Measurements from ENCODE around the gene AFG3L2. TPM values are rescaled to one million over a fixed set of nuclear protein-coding genes. Genes with fewer than 3 reads are reported as not detected.

AFG3L2 gene
- total RNA-seq, 1 experiment from 2014 or later: 66.7 TPM

DNA sequence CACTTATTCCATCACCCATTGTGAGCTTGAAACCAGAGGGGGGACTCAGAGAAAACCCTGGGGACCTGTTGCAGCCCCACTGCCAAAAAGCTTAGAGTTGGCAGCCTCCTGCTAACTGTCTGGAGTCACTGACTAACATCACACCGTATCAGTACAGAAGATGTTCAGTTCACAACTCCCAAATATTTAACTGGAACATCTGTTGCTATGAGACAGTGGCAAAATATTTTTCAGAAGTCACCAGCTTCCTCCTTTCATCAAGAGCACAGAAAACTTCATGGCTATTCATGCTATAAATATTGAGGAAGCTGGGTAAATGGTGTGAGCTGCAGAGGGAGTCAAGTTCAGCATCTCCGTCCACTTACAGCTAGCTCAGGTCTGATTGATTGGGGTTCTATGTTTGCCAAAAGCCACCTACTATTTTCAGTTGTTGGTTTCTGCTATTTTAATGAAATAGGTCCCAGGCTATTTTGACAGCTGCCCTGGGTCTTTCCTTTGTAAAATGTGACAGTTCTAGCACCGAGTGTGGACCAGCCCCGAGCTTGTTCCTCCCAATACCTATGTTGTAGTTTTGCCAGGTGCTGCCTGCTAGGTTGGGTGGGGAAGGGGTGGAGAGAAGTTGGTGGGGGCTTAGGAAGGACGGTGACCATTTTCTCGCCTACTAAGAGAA, 59.2 kb downstream of the AFG3L2 start:
- H4K20me1 ChIP-seq (ENCODE audit: insufficient read depth): peaks cover 5% of the 10 kb centered on the region; the same call in 1 of the 2 replicates
- no peaks in the 10 kb centered on the region for H3K27me3 ChIP-seq (ENCODE audit: insufficient read depth, low read length)
- ChIA-PET RAD21 (ENCODE audit: low non-redundant PET in 1 of 2, low total read pairs in 2 of 2, uncharacterized antibody in 2 of 2, unreplicated experiment in 2 of 2) (interaction anchor here in 1 of 2 experiments (0.6 kb wide), 1 partner anchor 58 kb away, joined by 6 read pairs; no protein-coding TSS in a partner anchor), POLR2A (no interaction called here), CTCF (interaction anchor here (0.8 to 2.7 kb wide), 3 partner anchors 10 to 45 kb away, joined by 3 to 17 read pairs (median 3); no protein-coding TSS in a partner anchor)
- peaks cover 89% of the 10 kb centered on the region for H3K79me2 ChIP-seq (ENCODE audit: insufficient read depth, low read length)
- H3K4me1 ChIP-seq (ENCODE audit: control insufficient read depth in 1 of 2, insufficient read depth in 2 of 2, low read length in 2 of 2): no peaks in the 10 kb centered on the region
- no peaks in the 10 kb centered on the region for H3K9me3 ChIP-seq (ENCODE audit: control insufficient read depth in 1 of 2, insufficient read depth in 1 of 2, low read depth in 1 of 2, low read length in 2 of 2)
- DNase-seq (ENCODE audit: low read depth, low spot score) (no peak), ATAC-seq (no peak)
- intact Hi-C loops (cut with micrococcal nuclease): no loop called here
- H3K36me3 ChIP-seq (ENCODE audit: control insufficient read depth in 1 of 2, insufficient read depth in 2 of 2, low read length in 2 of 2): peaks cover 18 to 54% of the 10 kb centered on the region in 2 experiments; a peak in 3 of 4 replicates
- H3K4me3 ChIP-seq (replicated peaks in 1 of 2; ENCODE audit: low read depth in 1 of 2, low read length in 2 of 2): no peak overlapping the region
- no peak overlapping the region for H3K4me2 ChIP-seq (ENCODE audit: low read length)
- H3K9me2 ChIP-seq (ENCODE audit: insufficient read depth): no peaks in the 10 kb centered on the region
- H3K27ac ChIP-seq (ENCODE audit: low read depth, low read length): no peak overlapping the region
- no peak overlapping the region for H3K9ac ChIP-seq (ENCODE audit: low read length)
- TF ChIP-seq SP1 (IDR thresholded peaks at IDR 0.05; ENCODE audit: low read depth) (no peak), EZH2 (IDR thresholded peaks at IDR 0.05) (no peak), EGR1 (IDR thresholded peaks at IDR 0.05; ENCODE audit: low read depth) (no peak), YY1 (IDR thresholded peaks at IDR 0.05; ENCODE audit: extremely low read depth, insufficient replicate concordance, low read depth, low read length) (no peak), POLR2A (IDR thresholded peaks at IDR 0.05; ENCODE audit: borderline replicate concordance, extremely low read depth, insufficient read depth, insufficient read length) (no peak), ELF1 (IDR thresholded peaks at IDR 0.05; ENCODE audit: borderline replicate concordance, low read depth) (no peak), FOSL1 (IDR thresholded peaks at IDR 0.05; ENCODE audit: low read depth) (no peak), JUND (IDR thresholded peaks at IDR 0.05) (no peak), ZNF274 (IDR thresholded peaks at IDR 0.05; ENCODE audit: low read depth, low read length) (no peak), POLR2AphosphoS5 (IDR thresholded peaks at IDR 0.05; ENCODE audit: low read depth, low read length) (no peak)
- TF ChIP-seq, protein P1, sequence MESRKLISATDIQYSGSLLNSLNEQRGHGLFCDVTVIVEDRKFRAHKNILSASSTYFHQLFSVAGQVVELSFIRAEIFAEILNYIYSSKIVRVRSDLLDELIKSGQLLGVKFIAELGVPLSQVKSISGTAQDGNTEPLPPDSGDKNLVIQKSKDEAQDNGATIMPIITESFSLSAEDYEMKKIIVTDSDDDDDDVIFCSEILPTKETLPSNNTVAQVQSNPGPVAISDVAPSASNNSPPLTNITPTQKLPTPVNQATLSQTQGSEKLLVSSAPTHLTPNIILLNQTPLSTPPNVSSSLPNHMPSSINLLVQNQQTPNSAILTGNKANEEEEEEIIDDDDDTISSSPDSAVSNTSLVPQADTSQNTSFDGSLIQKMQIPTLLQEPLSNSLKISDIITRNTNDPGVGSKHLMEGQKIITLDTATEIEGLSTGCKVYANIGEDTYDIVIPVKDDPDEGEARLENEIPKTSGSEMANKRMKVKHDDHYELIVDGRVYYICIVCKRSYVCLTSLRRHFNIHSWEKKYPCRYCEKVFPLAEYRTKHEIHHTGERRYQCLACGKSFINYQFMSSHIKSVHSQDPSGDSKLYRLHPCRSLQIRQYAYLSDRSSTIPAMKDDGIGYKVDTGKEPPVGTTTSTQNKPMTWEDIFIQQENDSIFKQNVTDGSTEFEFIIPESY (IDR thresholded peaks at IDR 0.05; ENCODE audit: extremely low read depth, insufficient replicate concordance, low read length): no peak
- no peak overlapping the region for H2AFZ ChIP-seq (ENCODE audit: low read depth, low read length, poor library complexity, severe bottlenecking)
- no TSS peak for BruUV-seq (replicated peaks)

Data from HCT116 (cell line).